ENCODE results near the gene DLX1. TPM values are rescaled to one million over a fixed set of nuclear protein-coding genes. Genes with fewer than 3 reads are reported as not detected.

Gene DLX1
- total and polyA plus RNA-seq, 2 donors (not counting 1 experiment from before 2014, with no cell fraction given): 0.09 TPM; not detected in 1

GRCh38 chr2:172114579-172114978, 29.3 kb downstream of the DLX1 start:
- H3K79me2 ChIP-seq (ENCODE audit: control insufficient read depth, insufficient read depth, low read length): no peaks in the 10 kb centered on the region
- no peaks in the 10 kb centered on the region for H3K36me3 ChIP-seq (ENCODE audit: control insufficient read depth, insufficient read depth, low read length)
- H3K9ac ChIP-seq (ENCODE audit: insufficient read depth, low read length): no peak overlapping the region
- no peaks in the 10 kb centered on the region for H3K27me3 ChIP-seq (ENCODE audit: control insufficient read depth, insufficient read depth, low read length)
- DNase-seq (ENCODE audit: low read depth in 2 of 2): no peak
- no peaks in the 10 kb centered on the region for H4K20me1 ChIP-seq (ENCODE audit: control insufficient read depth, extremely low read depth, insufficient read depth, low read length)
- H2AFZ ChIP-seq (ENCODE audit: low read length): no peak overlapping the region
- TF ChIP-seq EZH2 (IDR thresholded peaks at IDR 0.05; ENCODE audit: low read length, missing control alignments) (no peak), CTCF (conservative IDR thresholded peaks at IDR 0.05 in 1 of 2, IDR thresholded peaks at IDR 0.05 in 1 of 2; ENCODE audit: low read depth in 1 of 2, low read length in 2 of 2) (no peak)
- H3K4me2 ChIP-seq (ENCODE audit: extremely low read depth, insufficient read depth, low read length): no peak overlapping the region
- H3K4me1 ChIP-seq (ENCODE audit: control insufficient read depth, extremely low read depth, insufficient read depth, low read length): peaks cover 4% of the 10 kb centered on the region
- no peak overlapping the region for H3K27ac ChIP-seq (ENCODE audit: insufficient read depth, low read length)
- H3K4me3 ChIP-seq (replicated peaks in 1 of 4; ENCODE audit: control extremely low read depth in 1 of 4, insufficient read depth in 1 of 4, low read depth in 3 of 4, low read length in 4 of 4): no peak overlapping the region
- H3K9me3 ChIP-seq (ENCODE audit: control insufficient read depth, insufficient read depth, low read depth, low read length): no peaks in the 10 kb centered on the region

GRCh38 chr2:172116107-172116506, 30.8 kb downstream of the DLX1 start:
- H3K4me3 ChIP-seq (replicated peaks in 1 of 4; ENCODE audit: control extremely low read depth in 1 of 4, insufficient read depth in 1 of 4, low read depth in 3 of 4, low read length in 4 of 4): no peak overlapping the region
- DNase-seq (ENCODE audit: low read depth in 2 of 2): no peak
- no peaks in the 10 kb centered on the region for H3K36me3 ChIP-seq (ENCODE audit: control insufficient read depth, insufficient read depth, low read length)
- no peak overlapping the region for H3K27ac ChIP-seq (ENCODE audit: insufficient read depth, low read length)
- H3K9me3 ChIP-seq (ENCODE audit: control insufficient read depth, insufficient read depth, low read depth, low read length): no peaks in the 10 kb centered on the region
- H3K79me2 ChIP-seq (ENCODE audit: control insufficient read depth, insufficient read depth, low read length): no peaks in the 10 kb centered on the region
- no peak overlapping the region for H2AFZ ChIP-seq (ENCODE audit: low read length)
- H3K4me1 ChIP-seq (ENCODE audit: control insufficient read depth, extremely low read depth, insufficient read depth, low read length): peaks cover 4% of the 10 kb centered on the region
- no peak overlapping the region for H3K4me2 ChIP-seq (ENCODE audit: extremely low read depth, insufficient read depth, low read length)
- TF ChIP-seq EZH2 (IDR thresholded peaks at IDR 0.05; ENCODE audit: low read length, missing control alignments): no peak
- no peak for TF ChIP-seq CTCF (conservative IDR thresholded peaks at IDR 0.05 in 1 of 2, IDR thresholded peaks at IDR 0.05 in 1 of 2; ENCODE audit: low read depth in 1 of 2, low read length in 2 of 2)
- no peaks in the 10 kb centered on the region for H3K27me3 ChIP-seq (ENCODE audit: control insufficient read depth, insufficient read depth, low read length)
- H3K9ac ChIP-seq (ENCODE audit: insufficient read depth, low read length): no peak overlapping the region
- H4K20me1 ChIP-seq (ENCODE audit: control insufficient read depth, extremely low read depth, insufficient read depth, low read length): no peaks in the 10 kb centered on the region

GRCh38 chr2:172119089-172119488, 33.8 kb downstream of the DLX1 start:
- peak; percentile 81 to 82 for DNase-seq (ENCODE audit: low read depth in 2 of 2)
- Histone ChIP-seq H3K9me3 (ENCODE audit: control insufficient read depth, insufficient read depth, low read depth, low read length) (no peaks in the 10 kb centered on the region), H3K4me1 (ENCODE audit: control insufficient read depth, extremely low read depth, insufficient read depth, low read length) (peaks cover 4% of the 10 kb centered on the region), H3K27ac (ENCODE audit: insufficient read depth, low read length) (peak overlapping the region; percentile 31), H3K9ac (ENCODE audit: insufficient read depth, low read length) (no peak overlapping the region), H4K20me1 (ENCODE audit: control insufficient read depth, extremely low read depth, insufficient read depth, low read length) (no peaks in the 10 kb centered on the region), H3K36me3 (ENCODE audit: control insufficient read depth, insufficient read depth, low read length) (no peaks in the 10 kb centered on the region), H3K27me3 (ENCODE audit: control insufficient read depth, insufficient read depth, low read length) (no peaks in the 10 kb centered on the region), H3K79me2 (ENCODE audit: control insufficient read depth, insufficient read depth, low read length) (no peaks in the 10 kb centered on the region), H3K4me3 (replicated peaks in 1 of 4; ENCODE audit: control extremely low read depth in 1 of 4, insufficient read depth in 1 of 4, low read depth in 3 of 4, low read length in 4 of 4) (no peak overlapping the region), H3K4me2 (ENCODE audit: extremely low read depth, insufficient read depth, low read length) (peak overlapping the region; percentile 69), H2AFZ (ENCODE audit: low read length) (no peak overlapping the region)
- no peak for TF ChIP-seq CTCF (conservative IDR thresholded peaks at IDR 0.05 in 1 of 2, IDR thresholded peaks at IDR 0.05 in 1 of 2; ENCODE audit: low read depth in 1 of 2, low read length in 2 of 2)
- no peak for TF ChIP-seq EZH2 (IDR thresholded peaks at IDR 0.05; ENCODE audit: low read length, missing control alignments)

All from fibroblast of lung (primary cell).